Cardiac ventricle fibroblast (primary cell): ENCODE measurements around the gene RASL10B. TPM values are rescaled to one million over a fixed set of nuclear protein-coding genes. Genes with fewer than 3 reads are reported as not detected.

Source experiments
- total RNA-seq: library from RNA; depleted of rRNA; stranded (reverse); fragments of >200 nt; gene quantifications from 2 replicates; pipeline ENCODE4 v1.2.3, GENCODE V29; 2015

The RASL10B gene
- total RNA-seq = 2.4 and 2.6 TPM in 2 replicates

GRCh38 chr17:35731239-35731916 is at the start of gene RASL10B:
Gene RASL10B (plus strand): TSS chr17:35731639. CDS start chr17:35735185, 3,546 bp downstream.

GRCh38 chr17:35752945-35753764 is 21.7 kb downstream of the RASL10B start, which contains the start of gene GAS2L2:
Gene GAS2L2 (minus strand): TSS chr17:35753239. CDS start chr17:35752850, 389 bp downstream.

DNA sequence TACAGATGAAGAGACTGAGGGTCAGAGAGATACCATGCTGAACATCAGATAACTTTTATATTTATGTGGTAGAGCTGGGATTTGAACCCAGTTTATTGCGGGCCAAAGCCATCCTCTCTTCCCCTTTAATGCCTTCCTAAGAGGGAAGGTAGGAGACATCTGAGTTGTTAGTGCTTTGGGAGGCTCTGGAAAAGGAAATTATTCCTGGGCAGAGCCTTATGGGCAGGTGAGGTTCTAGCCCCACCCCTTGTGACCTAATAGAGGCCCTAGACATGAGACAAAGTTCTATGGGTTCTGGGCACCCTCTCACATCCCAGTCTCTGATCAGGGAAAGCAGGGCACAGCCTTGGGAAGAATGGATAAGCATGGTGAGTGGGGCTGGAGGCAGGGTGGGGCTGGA is 29.1 kb downstream of the RASL10B start, which contains the start of gene C17orf50:
Gene C17orf50 (plus strand): TSS at position 301 of the 400 bp plus-strand sequence. CDS start 55 bp downstream, at position 356.

Other genes with a start within 250 kb of the RASL10B start
- gene SLFN12L, start 194.0 kb upstream of the RASL10B start, total RNA-seq = 0.05 and 0.37 TPM in 2 replicates
- gene SLFN14, start 170.8 kb upstream of the RASL10B start, total RNA-seq = not detected in 2 replicates
- 7.6 TPM in 2 replicates for gene PEX12, start 153.1 kb upstream of the RASL10B start, total RNA-seq
- 80.6 and 81.1 TPM in 2 replicates for gene AP2B1, start 144.3 kb upstream of the RASL10B start, total RNA-seq
- 0.44 TPM in 1 of 2 replicates, not detected in the other for gene GAS2L2, start 21.6 kb downstream of the RASL10B start, total RNA-seq
- gene C17orf50, start 29.2 kb downstream of the RASL10B start, total RNA-seq = not detected in 2 replicates
- 0.68 and 1.7 TPM in 2 replicates for gene MMP28, start 64.0 kb downstream of the RASL10B start, total RNA-seq
- gene TAF15, start 77.8 kb downstream of the RASL10B start, total RNA-seq = 26.6 and 28.9 TPM in 2 replicates
- not detected in 2 replicates for gene HEATR9, start 137.3 kb downstream of the RASL10B start, total RNA-seq
- not detected in 2 replicates for gene CCL5, start 148.7 kb downstream of the RASL10B start, total RNA-seq
- gene RDM1, start 199.1 kb downstream of the RASL10B start, total RNA-seq = 1.1 TPM in 1 of 2 replicates, not detected in the other
- not detected in 2 replicates for gene LYZL6, start 212.1 kb downstream of the RASL10B start, total RNA-seq
- not detected in 2 replicates for gene CCL16, start 249.9 kb downstream of the RASL10B start, total RNA-seq